Neutrophil (primary cell): ENCODE results near the gene PTER.

ENCODE experiments used
- H3K27ac ChIP-seq: fragments of 200-600 bp; sonication (generic); 2 replicates; pipeline ENCODE4 v1.5.1; 2016; ENCODE audit warnings: mild to moderate bottlenecking, moderate library complexity
- H3K27me3 ChIP-seq: fragments of 200-600 bp; sonication (generic); 2 replicates; pipeline ENCODE4 v1.6.0; 2016; ENCODE audit warnings: mild to moderate bottlenecking
- H3K36me3 ChIP-seq: fragments of 200-600 bp; sonication (generic); 2 replicates; pipeline ENCODE4 v1.5.1; 2017
- H3K4me1 ChIP-seq, 2 experiments: fragments of 200-600 bp in 1 of 2; sonication (generic) in 1 of 2; 1 replicate in 1 of 2; 2 replicates in 1 of 2; pipeline versions ENCODE4 v1.5.1 to v1.6.1; 2013 to 2016; ENCODE audit warnings: low read depth in 1 of 2, low read length in 1 of 2, mild to moderate bottlenecking in 1 of 2, moderate library complexity in 1 of 2; ENCODE audit not compliant: control insufficient read depth in 1 of 2, insufficient read depth in 1 of 2
- H3K4me3 ChIP-seq, 2 experiments: fragments of 200-600 bp in 1 of 2; sonication (generic) in 1 of 2; 1 replicate in 1 of 2; 2 replicates in 1 of 2; pipeline ENCODE4 v1.5.1; 2013 to 2016; ENCODE audit warnings: low read depth in 1 of 2, low read length in 1 of 2, mild to moderate bottlenecking in 1 of 2, moderate library complexity in 1 of 2
- H3K9me3 ChIP-seq: fragments of 200-600 bp; sonication (generic); 2 replicates; pipeline ENCODE4 v1.5.1; 2016
- CTCF ChIP-seq: fragments of 200-600 bp; sonication (generic); IDR thresholded peaks from 2 replicates; pipeline ENCODE4 v1.5.1; 2016; ENCODE audit warnings: antibody characterized with exemption

Gene PTER

GRCh38 chr10:16439295-16439694 is 2.5 kb downstream of the PTER start:
- Histone ChIP-seq H3K27ac (no peak overlapping the region), H3K36me3 (no peaks in the 10 kb centered on the region), H3K4me1 (peaks cover 14 to 15% of the 10 kb centered on the region in 2 experiments), H3K4me3 (no peak overlapping the region), H3K9me3 (no peaks in the 10 kb centered on the region), H3K27me3 (no peaks in the 10 kb centered on the region)
- no peak for TF ChIP-seq CTCF

- no peak for TF ChIP-seq CTCF
- H3K27ac ChIP-seq: no peak overlapping the region
- H3K36me3 ChIP-seq: no peaks in the 10 kb centered on the region
- H3K9me3 ChIP-seq: no peaks in the 10 kb centered on the region
- H3K4me1 ChIP-seq: peaks cover 14 to 15% of the 10 kb centered on the region in 2 experiments
- H3K4me3 ChIP-seq: no peak overlapping the region
- H3K27me3 ChIP-seq: no peaks in the 10 kb centered on the region
Measured at GRCh38 chr10:16440396-16441133, 3.8 kb downstream of the PTER start.

- TF ChIP-seq CTCF: no peak
- Histone ChIP-seq H3K27ac (no peak overlapping the region), H3K27me3 (no peaks in the 10 kb centered on the region), H3K36me3 (no peaks in the 10 kb centered on the region), H3K4me3 (no peak overlapping the region), H3K4me1 (peaks cover 12% of the 10 kb centered on the region in 2 experiments), H3K9me3 (no peaks in the 10 kb centered on the region)
Measured at GRCh38 chr10:16441173-16441840, 4.5 kb downstream of the PTER start.

- Histone ChIP-seq H3K27me3 (no peaks in the 10 kb centered on the region), H3K4me1 (no peaks in the 10 kb centered on the region), H3K4me3 (no peak overlapping the region), H3K36me3 (no peaks in the 10 kb centered on the region), H3K9me3 (no peaks in the 10 kb centered on the region), H3K27ac (no peak overlapping the region)
- TF ChIP-seq CTCF: no peak
Measured at GRCh38 chr10:16442914-16443313, 6.1 kb downstream of the PTER start.

GRCh38 chr10:16445770-16446469 is 9.1 kb downstream of the PTER start:
- H3K27me3 ChIP-seq: no peaks in the 10 kb centered on the region
- no peaks in the 10 kb centered on the region for H3K9me3 ChIP-seq
- H3K27ac ChIP-seq: no peak overlapping the region
- no peaks in the 10 kb centered on the region for H3K4me1 ChIP-seq
- no peak for TF ChIP-seq CTCF
- no peaks in the 10 kb centered on the region for H3K36me3 ChIP-seq
- no peak overlapping the region for H3K4me3 ChIP-seq
